OCI-M1 (cell line): ENCODE data around the gene MUC2.

Source experiments
- DNase-seq: peaks from one replicate; lab custom pipeline; 2025; lab: John Stamatoyannopoulos, UW

Gene MUC2

GRCh38 chr11:1072116-1072820 is 2.4 kb upstream of the MUC2 start:
- no peak for DNase-seq

- DNase-seq: no peak
These were observed 1.8 kb upstream of the MUC2 start for GRCh38 chr11:1072821-1073231.

DNA sequence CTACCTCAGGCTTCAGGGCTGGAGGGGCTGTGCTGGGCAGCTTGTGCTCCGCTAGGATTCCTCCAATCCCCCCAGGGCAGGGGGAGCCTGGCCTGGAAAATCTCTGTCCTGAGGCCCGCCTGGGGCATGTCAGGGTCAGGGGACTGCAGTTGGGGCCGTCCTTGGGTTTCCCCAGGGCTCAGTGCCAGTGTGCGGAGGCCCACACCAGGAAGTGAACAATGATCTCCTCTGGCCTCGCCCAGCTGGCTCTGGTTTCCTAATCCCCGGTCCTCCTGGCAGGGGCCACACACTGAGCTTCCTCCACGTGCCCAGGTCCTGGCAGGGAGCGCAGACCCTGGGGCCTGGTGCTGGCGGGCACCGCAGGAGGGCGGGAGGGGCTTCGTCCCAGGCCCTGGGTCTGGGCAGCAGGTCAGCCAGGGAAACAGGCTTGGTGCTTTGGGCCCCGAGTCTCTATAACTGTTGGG is 1.4 kb upstream of the MUC2 start:
- DNase-seq: no peak

DNA sequence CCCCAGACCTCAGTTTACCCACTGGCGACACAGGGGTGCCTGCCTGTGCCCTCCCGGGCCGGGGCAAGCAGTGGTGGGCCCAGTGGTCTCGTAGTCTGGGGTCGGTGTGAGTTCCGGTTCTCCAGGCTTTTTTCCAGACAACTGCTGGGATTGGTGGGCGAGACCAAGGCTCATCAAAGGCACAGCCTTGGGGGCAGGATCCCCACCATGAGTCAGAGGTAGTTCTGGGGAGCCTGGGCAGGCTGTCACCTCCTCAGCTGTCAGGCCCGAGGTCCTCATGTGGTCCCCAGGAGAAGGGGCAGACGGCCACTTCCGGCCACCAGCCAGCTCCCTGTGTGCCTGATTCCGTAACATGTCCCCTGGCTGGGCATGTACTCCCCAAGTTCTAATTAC is 827 bp upstream of the MUC2 start:
- DNase-seq: no peak

DNA sequence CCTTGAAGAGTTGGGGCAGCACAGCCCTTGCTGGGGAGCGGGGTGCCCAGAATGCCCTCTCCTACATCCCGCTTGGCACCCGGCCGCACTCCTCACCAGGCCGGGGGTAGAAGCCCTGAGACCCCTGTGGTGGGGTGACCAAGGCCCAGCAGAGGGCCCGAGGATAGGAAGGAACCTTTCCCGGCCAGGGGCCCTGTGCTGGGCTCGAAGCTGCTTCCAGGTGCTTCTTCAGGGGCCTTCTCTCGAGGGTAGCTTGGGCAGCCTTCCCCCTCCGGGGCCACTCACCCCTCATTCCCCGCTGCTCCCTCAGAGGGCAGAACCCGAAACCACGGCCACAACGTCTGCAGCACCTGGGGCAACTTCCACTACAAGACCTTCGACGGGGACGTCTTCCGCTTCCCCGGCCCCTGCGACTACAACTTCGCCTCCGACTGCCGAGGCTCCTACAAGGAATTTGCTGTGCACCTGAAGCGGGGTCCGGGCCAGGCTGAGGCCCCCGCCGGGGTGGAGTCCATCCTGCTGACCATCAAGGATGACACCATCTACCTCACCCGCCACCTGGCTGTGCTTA is 752 bp downstream of the MUC2 start:
- no peak for DNase-seq

DNA sequence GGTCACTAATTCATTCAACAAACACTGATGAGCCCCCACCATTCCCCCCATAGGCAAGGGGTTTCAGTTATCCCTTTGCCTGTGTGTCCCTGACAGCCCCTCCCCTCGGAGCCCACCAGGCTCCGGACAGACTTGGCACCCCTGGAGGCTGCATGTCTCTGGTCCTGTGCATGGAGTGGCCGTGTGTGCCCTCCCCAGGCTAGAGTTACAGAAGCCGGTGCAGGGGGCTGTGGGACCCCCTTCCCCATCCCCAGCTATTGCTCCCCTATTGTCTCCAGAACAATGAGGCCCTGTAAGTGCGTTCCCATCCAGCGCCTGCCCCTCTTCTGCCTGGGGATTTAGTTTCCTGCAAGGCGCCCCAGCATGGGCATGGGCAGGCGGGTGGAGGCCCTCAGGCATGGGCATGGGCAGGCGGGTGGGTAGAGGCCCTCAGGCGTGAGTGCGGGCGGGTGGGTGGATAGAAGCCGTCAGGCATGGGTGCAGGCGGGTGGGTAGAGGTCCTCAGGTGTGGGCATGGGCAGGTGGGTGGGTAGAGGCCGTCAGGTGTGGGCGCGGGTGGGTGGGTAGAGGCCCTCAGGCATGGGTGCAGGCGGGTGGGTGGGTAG is 1.5 kb downstream of the MUC2 start:
- no peak for DNase-seq

GRCh38 chr11:1077033-1077416 is 2.4 kb downstream of the MUC2 start:
- DNase-seq: no peak

- DNase-seq: no peak
These were observed 2.9 kb downstream of the MUC2 start for GRCh38 chr11:1077417-1078119.

- no peak for DNase-seq
These were observed 3.5 kb downstream of the MUC2 start for GRCh38 chr11:1078191-1078601.

DNA sequence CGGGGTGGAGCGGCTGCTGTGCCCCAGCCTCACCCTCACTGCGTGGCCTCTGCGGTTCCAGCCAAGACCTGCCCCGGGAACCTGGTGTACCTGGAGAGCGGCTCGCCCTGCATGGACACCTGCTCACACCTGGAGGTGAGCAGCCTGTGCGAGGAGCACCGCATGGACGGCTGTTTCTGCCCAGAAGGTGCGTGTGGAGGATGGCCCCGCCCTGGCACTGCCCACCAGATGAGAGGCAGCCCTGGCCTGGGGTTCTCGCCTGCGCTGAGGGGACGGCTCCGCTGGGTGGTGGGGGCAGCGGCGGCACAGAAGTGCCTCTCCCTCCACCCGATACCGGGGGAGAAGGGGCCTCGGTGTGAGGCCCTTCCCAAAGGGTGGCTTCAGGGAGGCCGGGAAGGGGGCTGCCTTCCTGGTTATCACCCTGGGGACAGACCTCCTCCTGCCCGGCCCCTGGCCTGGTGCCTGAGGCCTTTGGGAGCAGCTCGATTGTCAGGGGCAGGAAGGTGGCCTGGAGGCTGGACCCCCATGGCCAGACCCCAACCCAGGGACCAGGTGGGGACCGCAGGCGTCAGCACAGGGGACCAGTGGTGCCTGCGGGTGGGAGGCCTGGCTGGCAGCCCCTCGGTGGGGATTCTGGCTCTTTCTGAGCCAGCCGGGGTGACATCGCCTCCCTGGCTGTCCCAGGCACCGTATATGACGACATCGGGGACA is 7.1 kb downstream of the MUC2 start:
- DNase-seq: no peak

DNA sequence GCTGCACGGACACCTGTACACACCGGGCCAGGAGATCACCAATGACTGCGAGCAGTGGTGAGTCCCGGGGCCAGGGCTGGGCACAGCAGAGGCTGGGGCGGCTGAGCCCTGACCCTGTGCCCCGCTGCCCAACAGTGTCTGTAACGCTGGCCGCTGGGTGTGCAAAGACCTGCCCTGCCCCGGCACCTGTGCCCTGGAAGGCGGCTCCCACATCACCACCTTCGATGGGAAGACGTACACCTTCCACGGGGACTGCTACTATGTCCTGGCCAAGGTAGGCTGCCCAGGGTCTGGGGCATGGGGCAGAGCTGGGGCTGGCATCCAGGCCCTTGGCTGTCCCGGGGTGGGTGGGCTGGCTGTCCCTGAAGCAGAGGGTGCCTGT is 7.7 kb downstream of the MUC2 start:
- DNase-seq: no peak

- no peak for DNase-seq
These were observed 8.3 kb downstream of the MUC2 start for GRCh38 chr11:1082728-1083620.

- DNase-seq: no peak
These were observed 9.2 kb downstream of the MUC2 start for GRCh38 chr11:1083621-1084551.

- DNase-seq: no peak
These were observed 10.1 kb downstream of the MUC2 start for GRCh38 chr11:1084561-1085439.

GRCh38 chr11:1085440-1086170 is 10.9 kb downstream of the MUC2 start:
- DNase-seq: no peak

DNA sequence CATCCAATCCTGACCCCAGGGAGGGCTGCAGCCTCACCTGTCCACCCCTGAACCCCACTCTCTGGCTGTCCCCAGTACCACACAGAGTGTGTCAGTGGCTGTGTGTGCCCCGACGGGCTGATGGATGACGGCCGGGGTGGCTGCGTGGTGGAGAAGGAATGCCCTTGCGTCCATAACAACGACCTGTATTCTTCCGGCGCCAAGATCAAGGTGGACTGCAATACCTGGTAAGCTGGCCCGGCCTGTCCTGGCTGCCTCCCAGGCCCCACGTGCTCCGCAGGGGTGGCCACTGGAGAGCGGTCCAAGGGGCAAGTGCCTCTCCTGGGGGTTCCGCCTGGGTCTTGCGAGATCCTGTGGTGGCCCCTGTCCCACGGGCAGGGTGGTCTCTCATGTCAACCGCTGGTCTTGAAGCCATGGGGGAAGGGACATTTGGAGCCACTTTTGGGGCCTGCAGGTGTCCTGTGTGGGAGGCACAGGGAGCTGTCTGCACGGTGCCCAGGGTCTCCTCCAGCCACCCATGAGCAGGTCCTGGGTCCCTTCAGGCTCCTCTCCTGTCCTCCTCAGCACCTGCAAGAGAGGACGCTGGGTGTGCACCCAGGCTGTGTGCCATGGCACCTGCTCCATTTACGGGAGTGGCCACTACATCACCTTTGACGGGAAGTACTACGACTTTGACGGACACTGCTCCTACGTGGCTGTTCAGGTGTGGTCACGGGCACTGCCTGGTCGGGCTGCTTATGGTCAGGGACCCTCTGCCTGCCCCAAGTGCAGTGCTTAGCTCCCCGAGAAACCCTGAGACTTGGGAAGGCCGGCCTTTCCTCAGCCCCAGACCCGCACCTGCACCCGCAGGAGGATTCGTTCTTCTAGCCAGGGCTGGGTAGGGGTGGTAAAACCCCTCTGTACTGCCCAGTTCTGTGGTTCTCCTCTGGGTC is 11.8 kb downstream of the MUC2 start:
- DNase-seq: no peak

DNA sequence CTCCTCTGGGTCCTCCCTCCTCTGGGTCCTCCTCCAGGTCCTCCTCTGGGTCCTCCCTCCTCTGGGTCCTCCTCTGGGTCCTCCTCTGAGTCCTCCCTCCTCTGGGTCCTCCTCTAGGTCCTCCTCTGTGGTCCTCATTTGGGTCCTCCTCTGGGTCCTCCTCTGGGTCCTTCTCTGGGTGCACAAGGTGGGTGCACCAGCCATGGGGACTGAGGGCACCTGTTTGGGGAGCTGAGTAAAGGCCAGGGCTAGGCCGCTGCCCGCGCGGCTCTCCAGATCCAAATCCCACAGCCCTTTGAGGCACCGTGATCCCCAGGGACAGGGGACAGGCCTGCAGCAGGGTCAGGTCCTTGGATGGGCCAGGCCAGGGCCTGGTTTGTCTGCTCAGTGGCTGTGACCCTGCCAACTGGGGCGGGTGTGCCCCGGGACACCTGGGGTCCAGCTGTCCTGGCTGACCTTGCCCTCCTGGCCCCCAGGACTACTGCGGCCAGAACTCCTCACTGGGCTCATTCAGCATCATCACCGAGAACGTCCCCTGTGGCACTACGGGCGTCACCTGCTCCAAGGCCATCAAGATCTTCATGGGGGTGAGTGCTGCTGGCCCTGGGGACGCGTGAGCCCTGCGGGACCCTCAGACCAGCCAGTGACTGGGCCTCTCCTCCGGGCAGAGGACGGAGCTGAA is 12.7 kb downstream of the MUC2 start:
- DNase-seq: no peak
